LNCaP clone FGC (cell line): ENCODE results near the gene SNX33.
"Not testable (repeated sequence)": the region's sequence is repeated elsewhere in the genome, so short reads cannot be mapped to it uniquely, and the experiment has no call there.

Experiments used
- DNase-seq: peaks from one replicate; pipeline ENCODE4 v3.0.0-alpha.2; 2011; ENCODE audit warnings: low read depth
- H3K4me3 ChIP-seq: 2 replicates; pipeline ENCODE4 v1.5.1; 2011; ENCODE audit warnings: mild to moderate bottlenecking, low read depth, low read length, control low read depth
- TF ChIP-seq, protein P1 (sequence below): IDR thresholded peaks from 2 replicates; pipeline ENCODE4 v1.5.1; 2012; ENCODE audit warnings: mild to moderate bottlenecking; ENCODE audit not compliant: control insufficient read depth, insufficient read depth; ENCODE audit errors: extremely low read depth

SNX33 gene

DNA sequence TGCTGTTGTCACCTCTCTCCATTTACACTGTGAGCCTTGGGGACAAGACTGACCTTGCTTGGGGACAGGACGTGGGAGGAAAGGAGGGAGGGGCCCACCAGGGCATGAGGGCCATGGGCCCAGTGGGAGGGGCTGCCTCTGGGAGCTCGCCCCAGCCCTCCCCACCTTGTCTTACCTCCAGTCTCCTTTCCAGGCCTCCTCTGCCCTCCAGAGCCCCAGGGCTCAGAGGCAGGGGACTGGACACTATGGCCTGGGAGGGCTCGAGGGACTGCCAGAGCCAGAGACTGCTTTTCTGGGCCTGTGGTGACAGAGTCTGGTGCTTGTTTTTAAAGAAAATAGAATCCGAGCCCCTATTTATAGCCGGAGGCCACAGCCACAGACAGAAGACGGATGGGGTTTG lies 54.7 kb downstream of the SNX33 start:
- no peak overlapping the region for H3K4me3 ChIP-seq
- no peak for DNase-seq
- TF ChIP-seq, protein P1, sequence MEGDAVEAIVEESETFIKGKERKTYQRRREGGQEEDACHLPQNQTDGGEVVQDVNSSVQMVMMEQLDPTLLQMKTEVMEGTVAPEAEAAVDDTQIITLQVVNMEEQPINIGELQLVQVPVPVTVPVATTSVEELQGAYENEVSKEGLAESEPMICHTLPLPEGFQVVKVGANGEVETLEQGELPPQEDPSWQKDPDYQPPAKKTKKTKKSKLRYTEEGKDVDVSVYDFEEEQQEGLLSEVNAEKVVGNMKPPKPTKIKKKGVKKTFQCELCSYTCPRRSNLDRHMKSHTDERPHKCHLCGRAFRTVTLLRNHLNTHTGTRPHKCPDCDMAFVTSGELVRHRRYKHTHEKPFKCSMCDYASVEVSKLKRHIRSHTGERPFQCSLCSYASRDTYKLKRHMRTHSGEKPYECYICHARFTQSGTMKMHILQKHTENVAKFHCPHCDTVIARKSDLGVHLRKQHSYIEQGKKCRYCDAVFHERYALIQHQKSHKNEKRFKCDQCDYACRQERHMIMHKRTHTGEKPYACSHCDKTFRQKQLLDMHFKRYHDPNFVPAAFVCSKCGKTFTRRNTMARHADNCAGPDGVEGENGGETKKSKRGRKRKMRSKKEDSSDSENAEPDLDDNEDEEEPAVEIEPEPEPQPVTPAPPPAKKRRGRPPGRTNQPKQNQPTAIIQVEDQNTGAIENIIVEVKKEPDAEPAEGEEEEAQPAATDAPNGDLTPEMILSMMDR = no peak

DNA sequence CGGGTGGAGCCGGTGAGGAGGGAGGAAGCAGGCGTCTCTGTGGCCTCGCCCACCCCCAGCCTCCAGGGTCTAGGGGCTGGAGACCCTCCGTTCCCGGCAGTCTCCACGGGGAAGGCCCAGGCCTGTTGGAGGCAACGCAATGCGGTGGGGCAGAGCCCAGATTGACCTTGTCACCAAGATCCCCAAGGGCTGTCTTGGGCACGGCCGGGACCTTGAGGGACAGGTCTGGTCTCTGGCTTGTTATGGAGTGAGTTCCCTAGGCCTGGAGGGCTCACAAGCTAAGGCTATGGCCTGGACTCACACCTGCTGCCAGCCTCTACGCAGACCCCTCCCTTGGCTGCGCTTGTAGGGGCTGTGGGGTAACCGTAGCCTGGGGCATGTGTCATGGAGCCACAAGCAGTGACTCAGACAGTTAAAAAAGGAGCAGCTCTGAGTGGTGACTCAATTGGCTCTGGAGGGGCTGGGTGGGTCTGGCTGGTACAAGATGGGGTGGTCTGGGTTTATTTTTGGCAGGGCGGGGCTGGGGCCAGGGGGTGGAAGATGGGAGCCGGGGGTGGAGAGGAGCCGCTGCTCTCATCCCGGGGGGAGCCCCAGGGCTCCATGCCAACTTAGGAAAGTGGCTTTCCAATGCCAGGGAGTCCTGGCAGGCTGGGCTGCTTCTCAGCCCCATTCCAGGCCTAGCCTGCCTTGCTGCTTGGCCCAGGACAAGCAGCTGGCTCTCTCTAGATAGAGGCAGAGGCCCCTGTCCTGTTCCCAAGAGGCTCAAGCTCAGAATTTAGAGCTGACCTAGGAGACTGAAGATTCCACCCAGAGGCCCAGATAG lies 55.9 kb downstream of the SNX33 start:
- H3K4me3 ChIP-seq = not testable (repeated sequence)

DNA sequence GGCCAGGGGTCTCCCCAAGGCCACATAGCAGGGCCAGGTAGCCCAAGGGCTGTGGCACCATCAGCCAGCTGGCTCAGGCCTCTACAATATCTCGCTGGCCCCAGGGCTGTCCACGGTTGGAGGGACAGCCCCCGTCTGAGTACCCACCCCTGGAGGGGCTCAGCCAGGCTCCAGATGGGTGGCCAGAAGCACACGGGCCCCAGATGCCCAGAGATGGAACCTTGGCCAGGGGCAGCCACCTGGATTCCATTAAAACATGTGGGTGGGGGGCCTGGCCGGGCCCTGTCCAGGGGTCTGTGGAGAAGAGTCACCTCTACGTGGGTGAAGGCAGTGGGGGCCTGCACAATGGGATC lies 56.5 kb downstream of the SNX33 start:
- TF ChIP-seq, protein P1 = no peak
- H3K4me3 ChIP-seq = no peak overlapping the region
- no peak for DNase-seq

More for the DNA sequence above, 55.9 kb downstream of the SNX33 start:
- not testable (repeated sequence) for DNase-seq

DNA sequence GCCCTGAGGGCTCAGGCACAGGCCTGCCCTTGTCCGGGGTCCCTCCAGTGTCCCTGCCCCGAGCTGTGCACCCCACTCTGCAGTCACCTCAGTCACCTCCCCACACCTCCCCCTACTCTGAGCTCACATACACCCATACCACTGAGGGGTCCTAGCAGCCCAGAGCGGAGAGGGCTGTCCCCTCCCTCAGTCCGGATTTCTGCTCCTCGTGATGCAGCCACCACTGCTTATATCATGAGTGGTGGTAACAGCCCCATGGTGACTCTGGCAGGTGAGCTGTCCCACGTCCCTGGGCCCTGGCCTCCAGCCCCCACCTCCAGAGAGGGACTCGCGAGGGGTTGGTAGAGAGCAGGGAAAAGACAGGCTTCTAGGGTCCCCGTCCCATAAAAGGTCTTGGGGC lies 56.9 kb downstream of the SNX33 start:
- H3K4me3 ChIP-seq = no peak overlapping the region
- TF ChIP-seq, protein P1 = no peak
- DNase-seq = no peak

DNA sequence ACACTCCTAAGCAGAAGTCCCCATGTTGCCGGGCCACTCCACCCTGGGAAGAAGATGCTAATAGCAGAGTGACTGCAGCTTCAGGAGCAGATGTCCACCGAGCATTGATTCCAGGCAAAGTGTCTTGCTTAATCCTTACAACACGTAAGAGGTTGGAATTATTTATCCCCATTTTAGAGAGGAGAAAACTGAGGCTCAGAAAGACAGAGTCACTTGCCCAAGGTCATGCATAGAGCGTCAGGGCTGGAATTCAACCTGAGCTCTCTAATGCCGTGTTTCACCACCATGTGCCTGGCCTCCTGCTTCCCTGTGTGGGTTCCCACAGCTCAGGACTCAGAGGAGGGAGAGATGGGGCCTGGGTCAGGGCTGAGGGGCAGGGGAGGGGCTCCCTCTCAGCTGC lies 57.7 kb downstream of the SNX33 start:
- DNase-seq, H3K4me3 ChIP-seq: not testable (repeated sequence)

DNA sequence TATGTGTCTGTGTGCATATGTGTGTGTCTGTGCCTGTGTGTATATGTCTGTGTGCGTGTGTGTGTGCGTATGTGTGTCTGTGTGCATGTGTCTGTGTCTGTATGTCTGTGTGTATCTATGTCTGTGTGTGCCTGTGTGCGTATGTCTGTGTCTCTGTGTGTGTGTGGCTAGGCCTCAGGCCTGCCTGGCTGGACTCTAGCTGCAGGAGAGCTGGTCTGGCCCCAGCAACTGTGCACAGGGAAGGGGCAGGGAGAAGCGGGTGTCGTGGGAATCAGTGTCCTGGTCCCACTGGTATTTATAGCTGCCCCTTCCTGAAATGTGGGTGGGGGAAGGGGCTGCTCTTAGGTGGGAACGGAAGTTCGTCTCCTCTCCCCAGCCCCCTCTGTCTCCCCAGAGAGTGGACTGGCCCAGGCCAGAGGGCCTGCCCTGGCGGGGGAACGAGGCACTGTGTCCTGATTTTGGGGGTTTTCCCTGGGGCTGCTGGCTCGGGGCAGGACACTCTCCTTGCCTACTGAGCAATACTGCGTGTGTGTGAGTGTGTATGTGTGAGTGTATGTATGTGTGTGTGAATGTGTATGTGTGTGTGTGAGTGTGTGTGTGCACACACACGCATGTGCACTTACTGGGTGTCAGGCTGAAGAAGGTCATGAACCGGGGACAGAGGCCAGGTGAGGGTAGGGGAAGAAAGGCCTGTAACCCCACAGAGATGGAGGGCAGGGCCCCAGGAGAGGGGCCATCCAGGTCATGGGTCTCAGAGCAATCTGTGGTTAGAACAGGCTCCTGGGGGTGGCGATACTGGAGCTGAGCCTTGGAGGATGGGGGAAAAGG lies 58.4 kb downstream of the SNX33 start:
- TF ChIP-seq, protein P1 = no peak
- DNase-seq = no peak
- no peak overlapping the region for H3K4me3 ChIP-seq

DNA sequence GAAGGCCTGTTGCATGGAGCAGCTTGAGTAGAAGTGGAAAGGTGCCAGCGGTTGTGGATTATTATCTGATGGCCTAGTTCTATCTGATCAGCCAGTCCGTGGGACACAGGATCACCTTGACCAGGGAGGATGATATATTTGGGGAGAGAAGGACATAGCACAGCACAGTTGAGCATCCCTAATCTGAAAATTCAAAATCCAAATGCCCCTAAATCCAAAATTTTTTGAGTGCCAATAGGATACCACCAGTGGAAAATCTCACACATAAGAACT lies 58.9 kb downstream of the SNX33 start:
- TF ChIP-seq, protein P1 = no peak
- DNase-seq = no peak
- H3K4me3 ChIP-seq = no peak overlapping the region

DNA sequence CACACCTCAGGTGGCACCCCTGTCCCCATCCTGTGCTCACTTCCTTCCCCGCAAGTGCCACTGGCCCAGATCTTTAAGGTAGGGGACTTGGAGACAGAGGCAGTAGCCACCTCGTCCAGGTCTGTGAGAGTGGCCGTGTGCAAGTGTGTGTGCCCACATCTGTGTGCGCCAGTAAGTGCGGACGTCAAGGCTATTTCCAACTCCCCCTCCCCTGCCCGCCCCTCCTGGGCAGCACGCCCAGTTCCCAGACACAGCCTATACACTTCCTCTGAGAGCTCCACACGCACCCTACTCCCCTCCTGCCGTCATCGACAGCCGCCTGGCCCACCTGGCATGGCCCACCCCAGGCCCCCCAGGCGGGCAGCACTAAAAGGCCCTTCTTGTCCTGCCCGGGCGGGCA lies 61.7 kb downstream of the SNX33 start:
- not testable (repeated sequence) for DNase-seq, H3K4me3 ChIP-seq

DNA sequence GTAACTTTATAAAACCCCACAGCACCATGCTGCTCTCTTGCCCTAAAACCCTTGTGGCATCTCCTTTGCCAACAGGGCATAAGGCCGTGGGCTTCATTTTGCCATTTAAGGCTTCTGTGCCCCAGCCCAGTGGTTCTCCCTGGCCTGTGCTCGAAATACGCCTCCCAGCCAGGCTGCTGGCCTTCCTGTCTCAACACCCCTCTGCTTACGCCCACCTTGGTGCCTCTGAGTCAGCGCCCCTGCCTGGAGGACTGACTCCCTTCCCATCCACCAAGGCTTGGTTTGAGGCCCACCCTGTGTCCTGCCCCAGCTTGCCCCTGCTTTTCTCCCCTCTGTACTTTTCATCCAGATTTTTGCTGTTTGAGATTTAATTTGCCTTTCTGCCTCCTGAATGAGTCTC lies 63.2 kb downstream of the SNX33 start:
- DNase-seq, H3K4me3 ChIP-seq: not testable (repeated sequence)

DNA sequence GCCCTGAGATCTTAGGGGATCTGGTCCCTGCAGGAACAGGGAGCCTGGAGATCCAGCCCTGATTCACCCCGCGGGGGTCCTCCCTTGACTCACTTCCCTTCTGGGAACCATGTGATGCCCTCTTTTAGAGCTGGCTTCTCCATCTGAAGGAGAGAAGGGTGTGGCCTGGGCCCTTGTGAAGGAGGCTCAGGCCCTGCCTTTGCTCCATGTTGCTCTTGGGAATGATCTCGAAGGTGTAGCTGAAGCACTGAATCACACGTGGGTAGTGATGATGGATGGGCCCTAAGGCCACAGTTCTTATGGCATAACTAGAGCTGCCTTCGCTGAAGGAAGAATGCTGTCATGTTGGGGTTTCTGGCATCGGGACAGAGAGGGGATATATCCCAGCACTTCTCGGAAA lies 63.8 kb downstream of the SNX33 start:
- not testable (repeated sequence) for H3K4me3 ChIP-seq, DNase-seq
